Measurements from ENCODE around the gene PPP1R2.

Gene PPP1R2

DNA sequence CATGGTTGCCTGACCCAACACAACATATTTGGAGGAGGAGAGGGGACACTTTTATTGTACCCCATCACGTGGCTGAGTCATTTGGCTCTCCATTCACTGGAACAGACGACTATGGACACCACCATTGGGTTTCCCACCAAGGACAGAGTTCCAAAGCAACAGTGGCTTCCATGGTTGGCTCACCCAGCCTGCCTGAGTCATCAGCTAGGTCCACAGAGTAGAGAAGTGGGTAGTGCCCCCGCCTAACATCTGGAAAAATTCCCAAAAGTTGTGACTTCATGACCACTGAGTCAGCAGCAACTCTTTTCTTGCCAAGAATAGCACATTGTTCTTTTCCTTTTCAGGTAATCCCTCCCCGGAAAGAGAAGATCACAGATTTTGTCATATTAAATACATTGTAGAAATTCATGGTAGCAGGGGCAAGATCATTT is 3.0 kb upstream of the PPP1R2 start:
- TF ChIP-seq, protein P1, sequence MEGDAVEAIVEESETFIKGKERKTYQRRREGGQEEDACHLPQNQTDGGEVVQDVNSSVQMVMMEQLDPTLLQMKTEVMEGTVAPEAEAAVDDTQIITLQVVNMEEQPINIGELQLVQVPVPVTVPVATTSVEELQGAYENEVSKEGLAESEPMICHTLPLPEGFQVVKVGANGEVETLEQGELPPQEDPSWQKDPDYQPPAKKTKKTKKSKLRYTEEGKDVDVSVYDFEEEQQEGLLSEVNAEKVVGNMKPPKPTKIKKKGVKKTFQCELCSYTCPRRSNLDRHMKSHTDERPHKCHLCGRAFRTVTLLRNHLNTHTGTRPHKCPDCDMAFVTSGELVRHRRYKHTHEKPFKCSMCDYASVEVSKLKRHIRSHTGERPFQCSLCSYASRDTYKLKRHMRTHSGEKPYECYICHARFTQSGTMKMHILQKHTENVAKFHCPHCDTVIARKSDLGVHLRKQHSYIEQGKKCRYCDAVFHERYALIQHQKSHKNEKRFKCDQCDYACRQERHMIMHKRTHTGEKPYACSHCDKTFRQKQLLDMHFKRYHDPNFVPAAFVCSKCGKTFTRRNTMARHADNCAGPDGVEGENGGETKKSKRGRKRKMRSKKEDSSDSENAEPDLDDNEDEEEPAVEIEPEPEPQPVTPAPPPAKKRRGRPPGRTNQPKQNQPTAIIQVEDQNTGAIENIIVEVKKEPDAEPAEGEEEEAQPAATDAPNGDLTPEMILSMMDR (IDR thresholded peaks at IDR 0.05; ENCODE audit: low read depth, low read length, poor library complexity, severe bottlenecking), result no peak
- peaks cover 19% of the 10 kb centered on the region for H3K79me2 ChIP-seq (ENCODE audit: control insufficient read depth, low read length)
- H3K4me3 ChIP-seq (ENCODE audit: low read length), result no peak overlapping the region
- H3K9me3 ChIP-seq (ENCODE audit: control insufficient read depth, insufficient read depth, low read length), result no peaks in the 10 kb centered on the region
- H3K4me2 ChIP-seq (ENCODE audit: low read length), result no peak overlapping the region
- H3K9me2 ChIP-seq (replicated peaks; ENCODE audit: control insufficient read depth, low read length), result no peaks in the 10 kb centered on the region
- peaks cover 29% of the 10 kb centered on the region for H3K4me1 ChIP-seq (ENCODE audit: control insufficient read depth, low read length)
- H3K36me3 ChIP-seq (ENCODE audit: control insufficient read depth, low read length), result no peaks in the 10 kb centered on the region; the same call in 1 of the 2 replicates
- H4K20me1 ChIP-seq (ENCODE audit: control insufficient read depth, insufficient read depth, low read depth, low read length), result peaks cover under 1% of the 10 kb centered on the region; the same call in 1 of the 2 replicates
- no peak overlapping the region for H3K27ac ChIP-seq (ENCODE audit: low read depth, low read length)
- H3F3A ChIP-seq (ENCODE audit: control insufficient read depth, insufficient read depth), result no peaks in the 10 kb centered on the region
- peaks cover 23% of the 10 kb centered on the region for H3K27me3 ChIP-seq (ENCODE audit: control insufficient read depth, low read length)

DNA sequence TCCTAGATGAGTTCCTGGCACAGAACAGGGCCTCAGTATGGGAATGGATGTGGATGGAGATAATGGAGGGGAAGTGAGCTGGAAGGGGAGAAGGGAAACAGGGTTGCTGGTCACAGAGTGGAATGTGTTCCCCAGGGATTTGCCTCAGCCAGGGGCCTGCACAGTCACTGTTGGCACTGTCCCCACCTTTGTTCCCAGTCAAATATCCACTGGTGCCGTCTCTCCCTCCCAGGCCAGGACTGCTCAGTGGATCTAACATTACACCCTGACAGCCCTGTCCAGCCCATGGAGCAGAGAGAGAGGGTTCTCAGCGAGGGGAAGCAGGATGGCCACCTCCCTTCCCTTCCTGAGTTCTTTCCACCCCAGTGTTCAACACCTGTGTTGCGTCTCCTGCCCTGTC is 1.5 kb upstream of the PPP1R2 start:
- Histone ChIP-seq H3K9me3 (ENCODE audit: control insufficient read depth, insufficient read depth, low read length) (no peaks in the 10 kb centered on the region), H4K20me1 (ENCODE audit: control insufficient read depth, insufficient read depth, low read depth, low read length) (peaks cover 10% of the 10 kb centered on the region), H3K4me1 (ENCODE audit: control insufficient read depth, low read length) (peaks cover 32% of the 10 kb centered on the region), H3F3A (ENCODE audit: control insufficient read depth, insufficient read depth) (no peaks in the 10 kb centered on the region), H3K4me2 (ENCODE audit: low read length) (no peak overlapping the region), H3K4me3 (ENCODE audit: low read length) (no peak overlapping the region), H3K27ac (ENCODE audit: low read depth, low read length) (no peak overlapping the region), H3K79me2 (ENCODE audit: control insufficient read depth, low read length) (peaks cover 34% of the 10 kb centered on the region), H3K36me3 (ENCODE audit: control insufficient read depth, low read length) (peaks cover 5% of the 10 kb centered on the region), H3K9me2 (replicated peaks; ENCODE audit: control insufficient read depth, low read length) (no peaks in the 10 kb centered on the region), H3K27me3 (ENCODE audit: control insufficient read depth, low read length) (peaks cover 23% of the 10 kb centered on the region)
- TF ChIP-seq, protein P1 (IDR thresholded peaks at IDR 0.05; ENCODE audit: low read depth, low read length, poor library complexity, severe bottlenecking), result no peak
- no peak for TF ChIP-seq EZH2phosphoT487 (IDR thresholded peaks at IDR 0.05; ENCODE audit: borderline replicate concordance, low read length)

DNA sequence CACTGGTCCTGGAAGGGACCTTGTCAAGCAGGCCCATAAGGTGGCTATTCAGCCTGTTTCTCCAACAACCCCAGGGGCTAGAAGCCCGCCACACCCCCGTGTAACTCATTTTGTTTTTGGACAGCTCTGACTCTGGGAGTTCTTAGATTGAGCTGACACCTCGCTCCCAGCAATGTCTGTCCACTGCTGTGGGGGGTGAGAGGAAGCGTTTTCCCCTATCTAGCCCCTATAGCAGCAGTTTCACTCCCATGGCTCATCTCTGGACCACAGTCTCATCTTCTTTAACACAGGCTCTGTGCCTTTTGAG is 1.1 kb upstream of the PPP1R2 start:
- Histone ChIP-seq H3K9me2 (replicated peaks; ENCODE audit: control insufficient read depth, low read length) (no peaks in the 10 kb centered on the region), H3F3A (ENCODE audit: control insufficient read depth, insufficient read depth) (no peaks in the 10 kb centered on the region), H3K4me1 (ENCODE audit: control insufficient read depth, low read length) (peaks cover 36% of the 10 kb centered on the region), H3K79me2 (ENCODE audit: control insufficient read depth, low read length) (peaks cover 39% of the 10 kb centered on the region), H3K4me2 (ENCODE audit: low read length) (no peak overlapping the region), H3K27me3 (ENCODE audit: control insufficient read depth, low read length) (peaks cover 23% of the 10 kb centered on the region), H3K9me3 (ENCODE audit: control insufficient read depth, insufficient read depth, low read length) (no peaks in the 10 kb centered on the region), H3K4me3 (ENCODE audit: low read length) (no peak overlapping the region), H3K36me3 (ENCODE audit: control insufficient read depth, low read length) (peaks cover 5% of the 10 kb centered on the region), H4K20me1 (ENCODE audit: control insufficient read depth, insufficient read depth, low read depth, low read length) (peaks cover 14% of the 10 kb centered on the region), H3K27ac (ENCODE audit: low read depth, low read length) (no peak overlapping the region)
- TF ChIP-seq, protein P1 (IDR thresholded peaks at IDR 0.05; ENCODE audit: low read depth, low read length, poor library complexity, severe bottlenecking), result no peak
- no peak for TF ChIP-seq EZH2phosphoT487 (IDR thresholded peaks at IDR 0.05; ENCODE audit: borderline replicate concordance, low read length)
